NCI-H1105 (cell line): ENCODE results near the gene DERL2.
"Not testable (repeated sequence)": the region's sequence is repeated elsewhere in the genome, so short reads cannot be mapped to it uniquely, and the experiment has no call there.

Source experiments
- DNase-seq: peaks from one replicate; lab custom pipeline; 2025; lab: John Stamatoyannopoulos, UW

The DERL2 gene

GRCh38 chr17:5437721-5438317, 48.2 kb downstream of the DERL2 start:
- DNase-seq = no peak

- DNase-seq = not testable (repeated sequence)
These were observed 50.1 kb downstream of the DERL2 start for GRCh38 chr17:5435781-5436315.

GRCh38 chr17:5434984-5435383, 51.0 kb downstream of the DERL2 start:
- no peak for DNase-seq

- DNase-seq = no peak
These were observed 53.9 kb downstream of the DERL2 start for GRCh38 chr17:5431949-5432556.

- DNase-seq = not testable (repeated sequence)
These were observed 54.7 kb downstream of the DERL2 start for GRCh38 chr17:5431234-5431633.

GRCh38 chr17:5430413-5430999, 55.5 kb downstream of the DERL2 start:
- DNase-seq = no peak

- DNase-seq = no peak
These were observed 56.6 kb downstream of the DERL2 start for GRCh38 chr17:5429191-5429887.

- DNase-seq = no peak
These were observed 60.2 kb downstream of the DERL2 start for GRCh38 chr17:5425826-5426225.

- DNase-seq = no peak
These were observed 61.1 kb downstream of the DERL2 start for GRCh38 chr17:5424909-5425308.

GRCh38 chr17:5422505-5422904, 63.5 kb downstream of the DERL2 start:
- no peak for DNase-seq
